GM19240 (cell line): ENCODE data around the gene LDHAL6B.
A peak's percentile ranks its signal among the peaks of the same experiment; 100 is the strongest.
"Not testable (repeated sequence)": the region's sequence is repeated elsewhere in the genome, so short reads cannot be mapped to it uniquely, and the experiment has no call there.

Experiments
- DNase-seq: peaks from one replicate; pipeline ENCODE4 v3.0.0; 2011; ENCODE audit warnings: low spot score; ENCODE audit not compliant: insufficient read length

The LDHAL6B gene

GRCh38 chr15:59206623-59207183, at the start of gene LDHAL6B:
Gene LDHAL6B, plus strand, starts transcription at chr15:59206843. Its CDS starts 98 bp downstream, at chr15:59206941.
- DNase-seq, result no peak

- DNase-seq, result no peak
These were observed 49.2 kb upstream of the LDHAL6B start for GRCh38 chr15:59157396-59157795.

- DNase-seq, result no peak
These were observed 48.6 kb upstream of the LDHAL6B start for GRCh38 chr15:59157840-59158700.

- DNase-seq, result no peak
These were observed 48.0 kb upstream of the LDHAL6B start for GRCh38 chr15:59158701-59159034.

- DNase-seq, result no peak
These were observed 47.4 kb upstream of the LDHAL6B start for GRCh38 chr15:59159210-59159609.

- DNase-seq, result no peak
These were observed 45.6 kb upstream of the LDHAL6B start for GRCh38 chr15:59160880-59161593.

GRCh38 chr15:59162080-59162479, 44.6 kb upstream of the LDHAL6B start:
- DNase-seq, result not testable (repeated sequence)

GRCh38 chr15:59165726-59166125, 40.9 kb upstream of the LDHAL6B start:
- no peak for DNase-seq

GRCh38 chr15:59166166-59166565, 40.5 kb upstream of the LDHAL6B start:
- no peak for DNase-seq

- DNase-seq, result no peak
These were observed 39.9 kb upstream of the LDHAL6B start for GRCh38 chr15:59166601-59167265.

GRCh38 chr15:59168536-59168935, 38.1 kb upstream of the LDHAL6B start:
- DNase-seq, result no peak

GRCh38 chr15:59169251-59169708, 37.4 kb upstream of the LDHAL6B start:
- no peak for DNase-seq

- DNase-seq, result no peak
These were observed 36.2 kb upstream of the LDHAL6B start for GRCh38 chr15:59170295-59171066.

- DNase-seq, result no peak
These were observed 35.6 kb upstream of the LDHAL6B start for GRCh38 chr15:59171067-59171397.

- DNase-seq, result no peak
These were observed 34.2 kb upstream of the LDHAL6B start for GRCh38 chr15:59172289-59172901.

- no peak for DNase-seq
These were observed 33.4 kb upstream of the LDHAL6B start for GRCh38 chr15:59173194-59173593.

- DNase-seq, result no peak
These were observed 32.4 kb upstream of the LDHAL6B start for GRCh38 chr15:59174151-59174834.

GRCh38 chr15:59174835-59175831, 31.5 kb upstream of the LDHAL6B start:
- DNase-seq, result peak; percentile 34
